HepG2 (cell line): ENCODE data around the gene CABP2. TPM values are rescaled to one million over a fixed set of nuclear protein-coding genes. Genes with fewer than 3 reads are reported as not detected.

ENCODE experiments used
- ARID2 ChIP-seq: sonication (generic); formaldehyde crosslinking; IDR thresholded peaks from 2 replicates; pipeline ENCODE4 v1.8.1; 2022; ENCODE audit warnings: mild to moderate bottlenecking, missing genetic modification reagents, borderline replicate concordance
- ATF1 ChIP-seq: IDR thresholded peaks from 2 replicates; pipeline ENCODE4 v1.6.1; 2016; ENCODE audit warnings: mild to moderate bottlenecking, control low read depth
- HNRNPL ChIP-seq: fragments of 200-400 bp; formaldehyde crosslinking; IDR thresholded peaks from 2 replicates; pipeline ENCODE4 v1.6.1; 2017; ENCODE audit warnings: mild to moderate bottlenecking, low read depth, low read length
- NFE2L1 ChIP-seq: sonication (generic); formaldehyde crosslinking; IDR thresholded peaks from 2 replicates; pipeline ENCODE4 v1.4.0; 2020; ENCODE audit warnings: missing genetic modification reagents, mild to moderate bottlenecking, borderline replicate concordance
- SOX13 ChIP-seq, 3 experiments: fragments of 450-650 bp in 1 of 3; sonication (generic) in 1 of 3; formaldehyde crosslinking in 1 of 3; IDR thresholded peaks in 2 of 3; conservative IDR thresholded peaks in 1 of 3; 2 replicates each; pipeline versions ENCODE4 v1.5.0 to v1.6.1; 2016 to 2020; ENCODE audit warnings: antibody characterized with exemption in 1 of 3, mild to moderate bottlenecking in 1 of 3, missing compliant biosample characterization in 1 of 3, missing genetic modification reagents in 1 of 3, moderate library complexity in 1 of 3
- SRSF1 ChIP-seq: fragments of 200-400 bp; formaldehyde crosslinking; optimal IDR thresholded peaks from 2 replicates; pipeline ENCODE3; 2017; ENCODE audit warnings: mild to moderate bottlenecking, low read depth, low read length, moderate library complexity
- TBX3 ChIP-seq: fragments of 450-650 bp; IDR thresholded peaks from 2 replicates; pipeline ENCODE4 v1.6.1; 2017; ENCODE audit warnings: antibody characterized with exemption, mild to moderate bottlenecking, inconsistent platforms, borderline replicate concordance
- ZNF3 ChIP-seq: IDR thresholded peaks from 2 replicates; pipeline ENCODE4 v1.7.0; 2017; ENCODE audit warnings: inconsistent platforms
- ZNF333 ChIP-seq: sonication (generic); formaldehyde crosslinking; IDR thresholded peaks from 2 replicates; pipeline ENCODE4 v1.4.0; 2020; ENCODE audit warnings: mild to moderate bottlenecking, missing genetic modification reagents, borderline replicate concordance
- ZNF501 ChIP-seq: sonication (generic); formaldehyde crosslinking; IDR thresholded peaks from 2 replicates; pipeline ENCODE4 v1.5.1; 2020; ENCODE audit warnings: mild to moderate bottlenecking, moderate library complexity, missing genetic modification reagents
- ZSCAN9 ChIP-seq: IDR thresholded peaks from 2 replicates; pipeline ENCODE4 v1.6.1; 2016; ENCODE audit warnings: borderline replicate concordance
- polyA plus RNA-seq, 8 experiments: library from polyadenylated mRNA; depleted of rRNA in 3 of 8; stranded (reverse) in 7 of 8; unstranded in 1 of 8; fragments of >200 nt; fragmentation: Illumina TruSeq in 4 of 8; extraction: Trizol in 4 of 8; gene quantifications; 2 replicates each; pipeline versions ENCODE4 v1.2.1 to v1.2.3, GENCODE V29; 2011 to 2016; ENCODE audit warnings: low read depth in 4 of 8, missing spikeins in 1 of 8, mixed read lengths in 1 of 8; ENCODE audit not compliant: insufficient read depth in 1 of 8
- total RNA-seq, 5 experiments: library from RNA; depleted of rRNA; stranded (reverse); fragments of >200 nt; fragmentation: Illumina TruSeq; extraction: Trizol; gene quantifications; 2 replicates each; pipeline ENCODE4 v1.2.3, GENCODE V29; 2016; ENCODE audit warnings: low read depth in 1 of 5
- TF ChIP-seq, protein P1 (sequence below): sonication (generic); formaldehyde crosslinking; IDR thresholded peaks from 2 replicates; pipeline ENCODE4 v1.5.1; 2020; ENCODE audit warnings: mild to moderate bottlenecking, missing genetic modification reagents
- TF ChIP-seq, protein P2 (sequence below): IDR thresholded peaks from 2 replicates; pipeline ENCODE4 v1.6.1; 2016; ENCODE audit warnings: low read depth, control low read depth
- TF ChIP-seq, protein P3 (sequence below): sonication (generic); formaldehyde crosslinking; conservative IDR thresholded peaks from 2 replicates; pipeline ENCODE4 v1.4.0; 2020; ENCODE audit warnings: missing genetic modification reagents
- TF ChIP-seq, protein P4 (sequence below): sonication (generic); formaldehyde crosslinking; IDR thresholded peaks from 2 replicates; pipeline ENCODE4 v1.4.0; 2020; ENCODE audit warnings: low read depth, mild to moderate bottlenecking, missing genetic modification reagents
- TF ChIP-seq, protein P5 (sequence below): sonication (generic); formaldehyde crosslinking; IDR thresholded peaks from 2 replicates; pipeline ENCODE4 v1.9.0; 2022; ENCODE audit warnings: missing genetic modification reagents, mild to moderate bottlenecking, borderline replicate concordance

CABP2 gene
- total and polyA plus RNA-seq, 2 of the 13 experiments (the other 11 are each of a cell fraction or from before 2014, with no cell fraction given): not detected

DNA sequence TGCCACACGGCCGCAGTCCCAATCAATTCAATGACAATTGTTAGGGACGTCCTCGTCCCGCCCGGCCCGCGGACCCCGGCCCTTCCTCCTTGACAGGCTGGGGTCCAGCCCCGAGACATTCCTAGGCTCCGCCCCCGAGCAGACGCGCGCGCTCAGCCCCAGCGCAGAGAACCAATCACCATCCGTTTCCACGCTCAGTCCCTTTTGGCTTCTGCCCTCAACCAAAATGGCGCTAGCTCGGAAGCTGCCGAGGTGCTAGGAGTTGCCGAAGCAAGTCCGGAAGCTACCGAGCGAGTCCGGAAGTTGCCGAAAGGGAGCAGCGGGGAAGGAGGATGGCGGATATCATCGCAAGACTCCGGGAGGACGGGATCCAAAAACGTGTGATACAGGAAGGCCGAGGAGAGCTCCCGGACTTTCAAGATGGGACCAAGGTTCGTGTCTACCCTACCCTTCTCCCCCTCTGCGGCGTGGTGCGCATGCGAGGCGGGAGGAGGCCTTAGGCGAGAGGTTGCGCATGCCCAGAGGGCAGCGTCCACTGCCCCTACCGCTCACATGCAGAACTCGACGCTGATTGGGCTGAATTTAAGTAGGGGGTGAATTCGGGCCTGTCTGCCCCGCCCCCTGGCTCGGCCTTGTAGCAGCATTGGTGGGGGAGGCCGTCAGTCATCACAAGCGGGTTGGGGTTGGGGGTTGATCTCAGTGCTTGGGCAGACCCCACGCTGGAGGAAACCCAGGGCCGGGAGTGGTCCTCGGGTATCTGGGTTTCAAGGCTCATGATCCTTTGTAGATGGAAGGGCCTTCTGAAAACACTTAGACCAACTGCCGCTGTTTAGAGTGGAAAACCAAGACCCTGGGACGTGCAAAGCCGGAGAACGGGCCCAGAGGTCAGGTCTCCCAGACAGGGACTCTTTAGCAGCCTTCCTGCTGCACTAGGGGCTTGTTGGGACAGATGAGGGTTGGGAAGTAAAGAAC, 40.1 kb downstream of the CABP2 start, which contains the start of gene AIP (continued):
- TF ChIP-seq, protein P1, sequence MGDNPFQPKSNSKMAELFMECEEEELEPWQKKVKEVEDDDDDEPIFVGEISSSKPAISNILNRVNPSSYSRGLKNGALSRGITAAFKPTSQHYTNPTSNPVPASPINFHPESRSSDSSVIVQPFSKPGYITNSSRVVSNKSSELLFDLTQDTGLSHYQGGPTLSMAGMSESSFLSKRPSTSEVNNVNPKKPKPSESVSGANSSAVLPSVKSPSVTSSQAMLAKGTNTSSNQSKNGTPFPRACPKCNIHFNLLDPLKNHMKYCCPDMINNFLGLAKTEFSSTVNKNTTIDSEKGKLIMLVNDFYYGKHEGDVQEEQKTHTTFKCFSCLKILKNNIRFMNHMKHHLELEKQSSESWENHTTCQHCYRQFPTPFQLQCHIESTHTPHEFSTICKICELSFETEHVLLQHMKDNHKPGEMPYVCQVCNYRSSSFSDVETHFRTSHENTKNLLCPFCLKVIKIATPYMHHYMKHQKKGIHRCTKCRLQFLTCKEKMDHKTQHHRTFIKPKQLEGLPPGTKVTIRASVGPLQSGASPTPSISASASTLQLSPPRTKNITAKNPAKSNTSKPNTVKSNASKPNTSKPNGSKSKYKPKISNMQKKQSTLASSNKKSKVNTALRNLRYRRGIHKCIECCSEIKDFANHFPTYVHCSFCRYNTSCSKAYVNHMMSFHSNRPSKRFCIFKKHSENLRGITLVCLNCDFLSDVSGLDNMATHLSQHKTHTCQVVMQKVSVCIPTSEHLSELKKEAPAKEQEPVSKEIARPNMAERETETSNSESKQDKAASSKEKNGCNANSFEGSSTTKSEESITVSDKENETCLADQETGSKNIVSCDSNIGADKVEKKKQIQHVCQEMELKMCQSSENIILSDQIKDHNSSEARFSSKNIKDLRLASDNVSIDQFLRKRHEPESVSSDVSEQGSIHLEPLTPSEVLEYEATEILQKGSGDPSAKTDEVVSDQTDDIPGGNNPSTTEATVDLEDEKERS (CRISPR knock-in tag): peak; percentile 97
- peak; percentile 86; the same call in 1 of the 2 replicates for TF ChIP-seq ZSCAN9
- peak; percentile 97 for TF ChIP-seq ZNF501
- 0 out of 2 replicates have a peak, but pooled peaks have one; percentile 35 for TF ChIP-seq ZNF3
- TF ChIP-seq, protein P2, sequence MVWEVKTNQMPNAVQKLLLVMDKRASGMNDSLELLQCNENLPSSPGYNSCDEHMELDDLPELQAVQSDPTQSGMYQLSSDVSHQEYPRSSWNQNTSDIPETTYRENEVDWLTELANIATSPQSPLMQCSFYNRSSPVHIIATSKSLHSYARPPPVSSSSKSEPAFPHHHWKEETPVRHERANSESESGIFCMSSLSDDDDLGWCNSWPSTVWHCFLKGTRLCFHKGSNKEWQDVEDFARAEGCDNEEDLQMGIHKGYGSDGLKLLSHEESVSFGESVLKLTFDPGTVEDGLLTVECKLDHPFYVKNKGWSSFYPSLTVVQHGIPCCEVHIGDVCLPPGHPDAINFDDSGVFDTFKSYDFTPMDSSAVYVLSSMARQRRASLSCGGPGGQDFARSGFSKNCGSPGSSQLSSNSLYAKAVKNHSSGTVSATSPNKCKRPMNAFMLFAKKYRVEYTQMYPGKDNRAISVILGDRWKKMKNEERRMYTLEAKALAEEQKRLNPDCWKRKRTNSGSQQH (CRISPR knock-in tag): no peak; the same call in 1 of the 2 replicates
- TF ChIP-seq, protein P3, sequence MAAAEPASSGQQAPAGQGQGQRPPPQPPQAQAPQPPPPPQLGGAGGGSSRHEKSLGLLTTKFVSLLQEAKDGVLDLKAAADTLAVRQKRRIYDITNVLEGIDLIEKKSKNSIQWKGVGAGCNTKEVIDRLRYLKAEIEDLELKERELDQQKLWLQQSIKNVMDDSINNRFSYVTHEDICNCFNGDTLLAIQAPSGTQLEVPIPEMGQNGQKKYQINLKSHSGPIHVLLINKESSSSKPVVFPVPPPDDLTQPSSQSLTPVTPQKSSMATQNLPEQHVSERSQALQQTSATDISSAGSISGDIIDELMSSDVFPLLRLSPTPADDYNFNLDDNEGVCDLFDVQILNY (CRISPR knock-in tag): peak; percentile 68
- no peak for TF ChIP-seq TBX3
- TF ChIP-seq ARID2 (CRISPR knock-in tag): peak; percentile 99
- TF ChIP-seq HNRNPL: 0 out of 2 replicates have a peak, but pooled peaks have one; percentile 53
- TF ChIP-seq ZNF333 (CRISPR knock-in tag): no peak; the same call in 1 of the 2 replicates
- no peak; the same call in 1 of the 2 replicates for TF ChIP-seq NFE2L1 (CRISPR knock-in tag)
- no peak for TF ChIP-seq SRSF1
- peak; percentile 82 for TF ChIP-seq ATF1 (CRISPR knock-in tag)
- no peak for TF ChIP-seq SOX13 (IDR thresholded peaks at IDR 0.05)
- TF ChIP-seq SOX13 (CRISPR knock-in tag; conservative IDR thresholded peaks at IDR 0.05 in 1 of 2, IDR thresholded peaks at IDR 0.05 in 1 of 2): peak in 1 of 2 experiments; percentile 30; a peak in 1 of 4 replicates
- TF ChIP-seq, protein P4, sequence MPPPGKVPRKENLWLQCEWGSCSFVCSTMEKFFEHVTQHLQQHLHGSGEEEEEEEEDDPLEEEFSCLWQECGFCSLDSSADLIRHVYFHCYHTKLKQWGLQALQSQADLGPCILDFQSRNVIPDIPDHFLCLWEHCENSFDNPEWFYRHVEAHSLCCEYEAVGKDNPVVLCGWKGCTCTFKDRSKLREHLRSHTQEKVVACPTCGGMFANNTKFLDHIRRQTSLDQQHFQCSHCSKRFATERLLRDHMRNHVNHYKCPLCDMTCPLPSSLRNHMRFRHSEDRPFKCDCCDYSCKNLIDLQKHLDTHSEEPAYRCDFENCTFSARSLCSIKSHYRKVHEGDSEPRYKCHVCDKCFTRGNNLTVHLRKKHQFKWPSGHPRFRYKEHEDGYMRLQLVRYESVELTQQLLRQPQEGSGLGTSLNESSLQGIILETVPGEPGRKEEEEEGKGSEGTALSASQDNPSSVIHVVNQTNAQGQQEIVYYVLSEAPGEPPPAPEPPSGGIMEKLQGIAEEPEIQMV (CRISPR knock-in tag): peak; percentile 91
- TF ChIP-seq, protein P5, sequence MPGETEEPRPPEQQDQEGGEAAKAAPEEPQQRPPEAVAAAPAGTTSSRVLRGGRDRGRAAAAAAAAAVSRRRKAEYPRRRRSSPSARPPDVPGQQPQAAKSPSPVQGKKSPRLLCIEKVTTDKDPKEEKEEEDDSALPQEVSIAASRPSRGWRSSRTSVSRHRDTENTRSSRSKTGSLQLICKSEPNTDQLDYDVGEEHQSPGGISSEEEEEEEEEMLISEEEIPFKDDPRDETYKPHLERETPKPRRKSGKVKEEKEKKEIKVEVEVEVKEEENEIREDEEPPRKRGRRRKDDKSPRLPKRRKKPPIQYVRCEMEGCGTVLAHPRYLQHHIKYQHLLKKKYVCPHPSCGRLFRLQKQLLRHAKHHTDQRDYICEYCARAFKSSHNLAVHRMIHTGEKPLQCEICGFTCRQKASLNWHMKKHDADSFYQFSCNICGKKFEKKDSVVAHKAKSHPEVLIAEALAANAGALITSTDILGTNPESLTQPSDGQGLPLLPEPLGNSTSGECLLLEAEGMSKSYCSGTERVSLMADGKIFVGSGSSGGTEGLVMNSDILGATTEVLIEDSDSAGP (CRISPR knock-in tag): peak; percentile 95
